Right hindlimb (tissue), 1 donor: ENCODE data around the gene FHAD1.
"Not testable (repeated sequence)": the region's sequence is repeated elsewhere in the genome, so short reads cannot be mapped to it uniquely, and the experiment has no call there.

Source experiments
- DNase-seq: peaks from one replicate; pipeline ENCODE4 v3.0.0-alpha.2; 2018

The FHAD1 gene

GRCh38 chr1:15350151-15350550 lies 103.1 kb downstream of the FHAD1 start:
- no peak for DNase-seq

GRCh38 chr1:15350551-15351200 lies 103.7 kb downstream of the FHAD1 start:
- DNase-seq, result no peak

- no peak for DNase-seq
Observed at GRCh38 chr1:15351310-15351709, 104.3 kb downstream of the FHAD1 start.

- DNase-seq, result no peak
Observed at GRCh38 chr1:15352128-15352957, 105.3 kb downstream of the FHAD1 start.

GRCh38 chr1:15353839-15354579 lies 107.0 kb downstream of the FHAD1 start:
- DNase-seq, result no peak

- DNase-seq, result no peak
Observed at GRCh38 chr1:15354580-15354965, 107.5 kb downstream of the FHAD1 start.

- no peak for DNase-seq
Observed at GRCh38 chr1:15355968-15356625, 109.1 kb downstream of the FHAD1 start.

- no peak for DNase-seq
Observed at GRCh38 chr1:15357612-15358207, 110.7 kb downstream of the FHAD1 start.

- DNase-seq, result no peak
Observed at GRCh38 chr1:15358565-15359133, 111.6 kb downstream of the FHAD1 start.

- no peak for DNase-seq
Observed at GRCh38 chr1:15360700-15361099, 113.7 kb downstream of the FHAD1 start.

GRCh38 chr1:15362096-15362736 lies 115.2 kb downstream of the FHAD1 start:
- DNase-seq, result no peak

GRCh38 chr1:15362737-15363128 lies 115.7 kb downstream of the FHAD1 start:
- no peak for DNase-seq

- DNase-seq, result no peak
Observed at GRCh38 chr1:15364740-15365139, 117.7 kb downstream of the FHAD1 start.

GRCh38 chr1:15368888-15369287 lies 121.9 kb downstream of the FHAD1 start:
- DNase-seq, result no peak

- DNase-seq, result no peak
Observed at GRCh38 chr1:15370268-15370667, 123.2 kb downstream of the FHAD1 start.

- peak; percentile 87 for DNase-seq
Observed at GRCh38 chr1:15370781-15371520, 123.9 kb downstream of the FHAD1 start.

GRCh38 chr1:15371610-15372545 lies 124.9 kb downstream of the FHAD1 start:
- DNase-seq, result no peak

GRCh38 chr1:15378729-15379128 lies 131.7 kb downstream of the FHAD1 start:
- no peak for DNase-seq

GRCh38 chr1:15379151-15379550 lies 132.1 kb downstream of the FHAD1 start:
- DNase-seq, result not testable (repeated sequence)
